GM19468 (cell line): ENCODE measurements around the gene UBN2.

Source experiments
- ATAC-seq: cut with Tn5 transposase; IDR thresholded peaks from one replicate; pipeline ENCODE4 v1.9.1; 2021; ENCODE audit warnings: mild to moderate bottlenecking, moderate library complexity, moderate number of reproducible peaks; ENCODE audit not compliant: unreplicated experiment; ENCODE audit errors: extremely low read depth

The UBN2 gene

DNA sequence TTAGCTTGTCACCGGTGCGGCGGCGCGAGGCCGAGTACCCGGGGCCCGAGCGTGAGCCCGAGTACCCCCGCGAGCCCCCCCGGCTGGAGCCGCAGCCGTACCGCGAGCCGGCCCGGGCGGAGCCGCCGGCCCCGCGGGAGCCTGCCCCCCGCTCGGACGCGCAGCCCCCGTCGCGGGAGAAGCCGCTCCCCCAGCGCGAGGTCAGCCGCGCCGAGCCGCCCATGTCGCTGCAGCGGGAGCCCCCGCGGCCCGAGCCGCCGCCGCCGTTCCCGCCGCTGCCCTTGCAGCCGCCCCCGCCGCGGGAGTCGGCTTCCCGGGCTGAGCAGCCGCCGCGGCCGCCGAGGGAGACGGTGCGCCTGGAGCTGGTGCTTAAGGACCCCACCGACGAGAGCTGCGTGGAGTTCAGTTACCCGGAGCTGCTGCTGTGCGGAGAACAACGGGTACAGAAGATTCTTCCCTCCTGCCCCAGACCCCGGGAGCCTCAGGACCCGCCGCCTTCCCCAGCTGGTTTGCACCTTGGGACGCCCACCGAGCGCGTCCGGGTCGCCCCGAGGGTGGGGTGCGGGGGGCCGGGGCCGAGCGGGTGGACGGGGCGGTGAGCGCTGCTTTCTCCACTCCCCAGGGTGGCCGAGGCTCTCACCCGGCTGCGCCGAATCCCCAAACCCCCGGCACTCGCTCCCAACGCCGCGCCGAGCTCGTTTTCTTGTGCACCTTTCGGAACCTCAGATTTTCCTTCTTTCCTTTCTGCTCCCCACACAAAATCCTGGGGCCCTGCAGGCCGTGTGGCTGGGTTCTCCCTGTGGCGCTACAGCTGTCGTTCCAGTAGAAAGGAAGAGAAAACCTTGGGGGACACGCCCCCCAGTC, 708 bp downstream of the UBN2 start:
- no peak for ATAC-seq

DNA sequence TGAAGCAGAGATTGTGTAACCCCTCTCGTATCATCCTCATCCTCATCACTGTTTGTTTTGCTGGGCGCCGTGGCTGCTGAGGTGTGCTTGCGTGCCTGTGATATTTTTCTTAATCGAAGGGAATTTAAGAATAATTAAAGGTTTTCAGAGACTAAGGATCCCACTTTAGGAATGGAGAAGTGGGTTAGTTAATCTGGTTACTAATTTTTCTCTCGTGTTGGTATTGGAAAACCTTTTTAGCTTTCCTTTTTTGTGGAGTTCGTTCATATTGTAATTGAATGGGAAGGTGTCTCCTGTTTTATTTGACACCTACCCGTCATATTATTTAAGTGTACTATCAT, 1.3 kb downstream of the UBN2 start:
- ATAC-seq, result no peak

DNA sequence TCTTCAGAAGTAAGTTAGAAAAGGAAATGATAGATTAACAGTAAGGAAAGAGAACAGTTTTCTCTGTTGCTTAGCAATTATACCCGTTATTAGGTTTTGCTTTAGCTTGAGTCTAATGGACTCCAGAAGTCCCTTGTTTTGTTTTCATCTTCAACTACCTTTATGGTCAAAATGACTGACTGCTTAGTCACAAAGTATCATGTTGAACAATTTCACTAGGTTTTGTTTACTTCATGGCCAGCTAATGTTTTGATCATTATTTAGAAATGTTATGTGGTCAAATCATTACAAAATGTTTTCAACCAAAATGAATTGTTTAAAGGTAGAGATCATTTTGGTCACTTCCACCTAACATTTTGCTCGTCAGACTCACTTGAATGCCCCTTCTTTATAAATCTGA, 1.9 kb downstream of the UBN2 start:
- no peak for ATAC-seq

DNA sequence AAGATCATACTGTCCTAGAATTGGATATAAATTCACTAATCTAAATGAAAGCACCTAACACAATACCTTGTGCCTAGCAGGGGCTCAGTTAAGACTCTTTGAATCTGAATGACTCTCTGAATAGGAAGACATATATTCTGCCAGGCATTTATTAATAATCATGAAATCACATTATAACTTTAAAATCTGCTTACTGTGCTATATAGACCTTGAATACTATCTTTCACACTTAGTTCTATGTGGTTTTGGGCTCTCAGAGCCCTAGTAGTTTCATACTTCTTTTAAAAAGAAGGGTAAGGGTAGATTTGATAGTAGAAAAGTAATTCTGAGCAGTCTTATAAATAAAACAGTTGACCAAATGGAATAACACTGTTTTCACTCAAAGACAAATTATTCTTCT, 10.2 kb downstream of the UBN2 start:
- ATAC-seq, result no peak

DNA sequence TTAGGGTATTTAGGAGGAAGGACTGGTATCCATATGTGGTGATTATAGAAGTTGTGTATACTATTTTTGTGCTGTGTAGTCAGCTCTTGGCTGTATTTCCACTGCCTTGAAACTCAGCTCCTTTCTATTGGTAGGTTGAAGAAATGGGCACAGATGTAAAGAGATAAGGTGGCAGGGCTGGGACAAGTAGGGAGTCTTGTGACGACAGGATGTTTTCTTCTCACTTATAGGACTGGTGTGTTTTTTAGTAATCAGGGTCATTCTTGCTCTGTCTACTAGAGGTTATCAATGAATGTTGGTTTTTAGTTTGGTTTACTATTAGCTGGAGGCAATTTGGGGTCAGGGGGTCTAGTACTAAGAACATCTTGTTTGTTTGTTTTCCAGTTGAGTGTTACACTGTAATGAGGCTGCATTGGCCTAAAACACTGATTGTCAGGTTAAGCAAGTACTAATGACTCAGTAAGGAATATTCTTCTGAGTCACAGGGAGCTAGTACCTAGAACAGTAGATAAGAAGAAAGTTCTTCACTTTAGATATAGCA, 11.8 kb downstream of the UBN2 start:
- no peak for ATAC-seq

DNA sequence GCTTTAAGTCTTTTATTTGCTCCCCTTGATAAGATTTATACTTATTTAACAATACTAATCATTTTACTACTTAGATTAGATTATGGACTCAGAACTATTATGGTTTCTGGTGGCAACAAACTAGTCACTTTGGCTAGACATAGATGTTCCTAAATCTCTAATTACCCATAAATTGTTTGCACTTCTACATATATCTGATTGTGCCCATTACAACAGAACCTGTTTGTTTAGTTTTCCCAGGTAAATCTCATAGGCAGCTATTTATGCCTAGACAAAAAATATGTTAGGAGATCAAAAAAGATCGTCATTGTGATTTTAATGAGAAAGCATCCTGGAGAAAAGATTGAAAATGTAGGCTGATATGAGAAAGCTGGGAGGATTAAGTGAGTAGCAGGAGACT, 14.4 kb downstream of the UBN2 start:
- ATAC-seq, result no peak

DNA sequence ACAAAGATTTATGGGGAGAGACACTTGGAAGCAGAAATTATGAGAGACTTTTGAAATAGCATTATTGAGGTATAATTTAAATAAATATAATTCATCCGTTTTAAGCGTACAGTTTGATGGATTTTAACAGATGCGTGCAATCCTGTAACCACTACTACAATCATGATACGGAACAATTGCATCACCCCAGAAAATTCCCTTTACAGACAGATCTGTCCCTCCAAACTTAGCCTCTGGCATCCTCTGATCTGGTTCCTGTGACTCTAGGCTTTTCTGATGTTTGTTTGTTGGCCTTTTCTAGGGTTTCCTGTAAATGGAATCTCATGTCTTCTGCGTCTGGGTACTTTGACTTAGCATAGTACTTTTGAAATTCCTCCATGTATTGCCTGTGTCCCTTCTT, 15.5 kb downstream of the UBN2 start:
- no peak for ATAC-seq

DNA sequence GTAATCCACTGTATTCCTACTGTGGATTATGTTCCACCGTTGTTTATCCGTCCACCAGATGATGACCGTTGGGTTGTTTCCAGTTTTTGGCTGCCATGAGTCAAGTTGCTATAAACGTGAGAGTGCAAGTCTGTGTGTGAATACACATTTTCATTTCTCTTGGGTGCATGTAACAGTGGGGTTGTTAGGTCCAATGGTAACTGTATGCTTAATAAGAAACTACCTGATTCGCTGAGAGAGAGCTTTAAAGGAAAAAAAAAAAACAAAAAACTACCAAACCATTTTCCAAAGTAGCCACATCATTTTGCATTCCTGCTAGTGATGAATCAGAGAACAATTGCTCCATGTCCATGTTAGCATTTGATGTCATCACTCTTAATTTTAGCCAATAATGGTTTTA, 15.9 kb downstream of the UBN2 start:
- ATAC-seq, result no peak

DNA sequence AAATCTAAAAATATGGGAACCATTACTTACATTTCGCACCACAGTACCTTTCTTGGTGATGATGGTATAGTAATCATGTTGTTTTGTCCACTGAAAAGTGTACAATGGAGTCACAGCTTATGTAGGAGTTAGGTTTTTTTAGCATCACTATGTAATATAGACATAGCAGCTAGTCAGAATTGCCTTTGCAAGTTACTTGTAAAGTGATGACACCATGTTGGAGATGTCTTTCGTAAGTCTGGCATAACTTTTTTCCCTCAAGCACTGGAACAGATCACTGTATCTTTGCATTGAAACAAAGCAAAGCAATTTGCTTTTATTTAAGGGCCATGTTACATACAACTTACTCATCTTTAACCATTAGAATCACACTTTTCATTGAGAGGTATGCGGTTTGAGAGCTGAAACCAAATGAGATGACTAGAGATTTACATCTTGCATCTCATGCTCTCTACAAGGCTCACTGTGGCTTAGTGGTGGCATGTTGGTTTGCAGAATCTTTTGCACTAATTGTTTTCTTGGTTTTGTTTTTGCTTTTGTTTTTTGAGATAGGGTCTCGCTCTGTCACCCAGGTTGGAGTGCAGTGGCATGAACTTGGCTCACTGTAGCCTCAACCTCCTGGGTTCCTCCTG, 18.3 kb downstream of the UBN2 start:
- no peak for ATAC-seq

DNA sequence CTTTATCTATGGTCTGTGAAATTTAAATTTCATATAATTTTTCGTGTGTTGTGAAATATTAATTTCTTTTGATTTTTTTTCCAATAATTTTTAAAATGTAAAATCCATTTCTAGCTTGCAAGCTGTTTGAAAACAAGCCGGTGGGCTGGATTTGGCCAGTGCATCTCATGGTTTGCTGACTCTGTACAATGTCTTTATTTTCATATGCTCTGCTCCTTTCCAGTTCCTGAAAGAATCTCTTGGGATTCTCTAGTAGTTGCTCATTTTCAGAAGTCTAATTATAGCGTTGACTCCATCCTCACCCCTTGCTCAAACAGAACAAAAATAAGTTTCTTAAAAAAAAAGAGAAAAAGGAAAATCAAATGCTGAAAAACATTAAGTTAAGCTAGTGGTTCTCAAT, 21.4 kb downstream of the UBN2 start:
- ATAC-seq, result no peak

DNA sequence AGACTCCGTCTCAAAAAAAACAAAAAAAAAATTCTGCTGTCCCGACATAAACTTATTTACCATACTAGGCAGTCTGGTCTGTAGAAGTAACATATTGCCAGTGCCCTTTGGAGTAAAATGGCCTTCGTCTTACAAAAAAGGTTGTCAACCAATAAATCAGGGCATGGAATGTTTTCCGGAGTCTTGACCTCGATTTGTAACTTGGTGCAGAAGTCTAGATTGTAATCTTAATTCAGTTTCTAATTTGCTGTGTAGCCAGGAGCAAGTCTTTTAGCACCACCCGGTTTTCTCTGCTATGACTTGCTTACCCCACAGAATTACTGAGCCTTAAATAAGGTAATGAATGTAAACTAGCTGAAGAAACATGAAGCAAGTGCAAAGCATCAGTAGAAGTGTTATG, 23.2 kb downstream of the UBN2 start:
- ATAC-seq, result no peak

DNA sequence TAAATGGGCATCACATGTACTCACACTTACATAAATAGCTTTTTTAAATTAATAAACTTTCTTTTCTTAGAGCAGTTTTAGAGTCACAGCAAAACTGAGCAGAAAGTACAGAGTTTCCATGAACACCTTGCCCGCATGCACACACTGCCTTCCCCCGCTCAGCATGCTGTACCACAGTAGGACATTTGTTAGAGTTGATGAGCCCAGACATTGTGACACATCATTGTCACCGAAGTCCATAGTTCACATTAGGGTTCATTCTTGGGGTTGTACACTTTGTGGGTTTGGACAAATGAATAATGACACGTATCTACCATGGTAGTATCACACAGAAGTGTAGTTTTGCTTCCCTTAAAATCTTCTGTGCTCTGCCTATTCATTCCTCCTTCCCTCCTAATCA, 23.7 kb downstream of the UBN2 start:
- no peak for ATAC-seq

DNA sequence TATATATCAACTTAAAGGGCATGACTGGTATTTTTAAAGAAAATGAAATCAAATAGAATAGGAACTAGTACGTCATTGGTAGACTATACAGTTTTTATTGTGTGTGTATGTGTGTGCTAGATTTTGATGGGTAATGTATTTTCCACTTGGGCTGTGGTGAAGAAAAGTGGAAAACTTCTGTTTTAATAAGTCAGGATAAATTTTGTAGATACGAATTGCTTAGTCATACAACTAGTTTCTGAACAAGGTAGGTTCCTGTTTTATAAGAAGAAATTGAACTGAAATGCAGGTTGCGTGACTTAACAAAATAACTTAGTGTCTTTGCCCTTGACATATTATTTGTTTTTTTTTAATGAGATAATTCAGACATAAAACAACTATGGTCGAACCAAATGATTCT, 24.3 kb downstream of the UBN2 start:
- ATAC-seq, result no peak

DNA sequence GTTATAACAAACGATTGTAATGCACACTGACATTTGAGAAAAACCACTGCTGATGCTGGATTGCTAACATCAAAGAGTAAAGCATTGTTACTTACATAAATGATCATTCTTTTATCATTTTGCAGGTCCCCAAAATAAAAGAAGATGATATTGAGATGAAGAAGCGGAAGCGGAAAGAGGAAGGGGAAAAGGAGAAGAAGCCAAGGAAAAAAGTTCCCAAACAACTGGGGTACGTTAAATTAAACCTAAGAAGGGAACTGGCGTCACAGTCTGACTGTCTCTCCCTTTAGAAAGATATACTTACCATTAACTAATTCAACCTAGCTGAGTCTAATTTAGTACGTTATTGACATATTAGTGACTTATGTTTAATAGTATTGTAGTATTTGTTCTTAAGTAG, 28.1 kb downstream of the UBN2 start:
- no peak for ATAC-seq

DNA sequence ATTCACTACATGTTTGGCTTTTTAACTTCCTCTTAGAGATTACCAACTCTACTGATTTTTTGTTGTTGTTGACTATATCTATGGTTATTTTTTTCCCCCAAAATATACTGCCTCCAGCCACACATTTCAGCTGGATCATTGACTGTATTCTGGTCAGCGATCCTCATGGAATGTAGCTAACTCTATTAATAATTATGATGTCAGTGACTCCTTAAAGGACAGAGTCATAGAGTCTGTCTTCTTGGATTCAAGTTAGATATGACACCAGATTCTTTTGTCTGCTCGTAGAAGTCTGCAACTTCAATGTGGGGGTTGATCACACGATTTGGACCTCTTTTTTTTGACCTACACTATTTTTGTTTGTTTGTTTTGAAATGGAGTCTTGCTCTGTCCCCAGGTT, 33.2 kb downstream of the UBN2 start:
- no peak for ATAC-seq

DNA sequence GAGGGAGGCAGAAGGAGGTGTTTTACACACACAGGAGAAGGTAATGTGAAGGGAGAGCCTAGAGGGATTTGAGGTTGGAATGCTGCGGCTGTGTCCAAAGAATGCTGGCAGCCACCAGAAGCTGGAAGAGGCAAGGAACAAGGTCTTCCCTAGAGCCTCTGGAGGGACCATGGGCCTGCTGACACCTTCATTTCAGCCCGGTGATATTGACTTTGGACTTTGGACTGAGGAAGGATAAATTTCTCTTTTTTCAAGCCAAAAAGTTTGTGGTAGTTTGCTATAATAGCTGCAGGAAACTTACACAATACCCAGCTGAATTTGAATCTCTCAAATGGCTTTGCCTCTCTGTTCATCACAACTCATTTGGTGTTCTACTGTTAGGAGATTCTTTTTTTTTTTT, 34.6 kb downstream of the UBN2 start:
- ATAC-seq, result no peak

DNA sequence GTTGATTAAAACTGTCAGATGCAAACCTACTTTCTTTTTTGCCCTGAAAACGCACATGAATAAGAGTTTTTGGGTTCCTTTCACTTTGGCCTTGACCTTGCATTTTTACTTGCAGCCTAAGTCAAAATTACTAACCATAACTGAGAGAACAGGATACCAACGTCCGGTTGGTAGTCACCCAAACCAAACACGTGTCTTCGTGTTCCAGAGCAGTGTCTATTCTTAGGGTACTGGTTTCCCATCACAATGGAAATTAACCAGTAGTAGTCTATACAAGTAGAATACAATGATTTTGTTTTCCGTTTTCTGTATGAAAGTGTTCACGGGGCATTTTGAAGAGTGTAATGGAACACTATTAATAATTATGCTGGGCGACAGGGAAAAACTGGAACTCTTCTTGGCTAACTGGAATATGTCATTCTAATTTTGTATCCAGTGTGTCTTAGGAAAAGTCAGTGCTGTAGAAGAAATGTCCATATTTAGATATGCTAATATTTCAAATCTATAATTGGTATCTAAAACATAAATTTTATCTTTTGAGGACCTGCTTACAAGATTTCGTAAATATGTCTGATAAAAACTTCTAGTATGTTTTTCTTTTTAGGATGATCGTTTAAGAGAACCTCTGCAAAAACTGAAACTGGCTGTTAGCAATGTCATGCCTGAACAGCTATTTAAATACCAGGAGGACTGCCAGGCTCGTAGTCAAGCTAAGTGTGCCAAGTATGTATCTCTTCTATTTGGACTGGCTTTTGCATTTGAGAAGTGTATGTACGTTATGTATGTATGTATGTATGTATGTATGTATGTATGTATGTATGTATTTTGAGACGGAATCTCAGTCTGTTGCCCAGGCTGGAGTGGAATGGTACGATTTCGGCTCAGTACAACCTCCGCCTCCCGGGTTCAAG, 40.9 kb downstream of the UBN2 start:
- no peak for ATAC-seq

DNA sequence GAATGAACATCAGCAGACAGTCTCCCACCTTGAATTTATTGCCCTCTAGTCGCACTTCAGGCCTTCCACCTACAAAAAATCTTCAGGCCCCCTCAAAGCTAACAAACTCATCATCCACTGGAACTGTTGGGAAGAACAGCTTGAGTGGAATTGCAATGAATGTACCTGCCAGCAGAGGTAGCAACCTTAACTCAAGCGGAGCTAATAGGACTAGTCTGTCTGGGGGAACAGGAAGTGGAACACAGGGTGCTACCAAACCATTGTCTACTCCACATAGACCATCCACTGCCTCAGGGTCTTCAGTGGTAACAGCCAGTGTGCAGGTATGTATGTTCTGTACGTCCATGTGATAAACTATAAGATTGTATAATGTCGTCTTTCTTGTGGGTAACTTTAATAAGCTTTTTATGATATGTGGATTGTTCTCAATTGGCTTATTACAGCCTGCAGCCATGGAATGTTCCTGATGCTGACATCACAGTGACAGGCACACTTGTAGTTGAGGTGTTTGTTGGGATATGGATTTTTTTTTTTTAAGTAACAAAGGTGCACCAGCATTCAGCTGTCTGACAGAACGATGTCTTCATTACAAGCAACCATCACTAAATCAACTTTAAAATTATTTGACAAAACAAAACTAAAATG, 53.3 kb downstream of the UBN2 start:
- no peak for ATAC-seq

DNA sequence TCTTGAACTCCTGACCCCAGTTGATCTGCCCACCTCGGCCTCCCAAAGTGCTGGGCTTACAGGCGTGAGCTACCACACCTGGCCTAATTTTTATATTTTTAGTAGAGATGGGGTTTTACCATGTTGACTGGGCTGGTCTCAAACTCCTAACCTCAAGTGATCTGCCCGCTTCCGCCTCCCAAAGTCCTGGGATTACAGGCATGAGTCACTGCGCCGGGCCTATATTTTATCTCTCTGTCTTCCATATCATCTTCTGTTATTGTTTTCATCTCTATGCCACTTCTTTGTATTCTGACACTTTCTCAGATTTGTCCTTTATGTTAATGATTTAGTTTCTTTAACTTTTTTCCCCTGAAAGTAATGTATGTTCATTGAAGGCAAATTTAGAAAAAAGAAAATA, 55.1 kb downstream of the UBN2 start:
- no peak for ATAC-seq

DNA sequence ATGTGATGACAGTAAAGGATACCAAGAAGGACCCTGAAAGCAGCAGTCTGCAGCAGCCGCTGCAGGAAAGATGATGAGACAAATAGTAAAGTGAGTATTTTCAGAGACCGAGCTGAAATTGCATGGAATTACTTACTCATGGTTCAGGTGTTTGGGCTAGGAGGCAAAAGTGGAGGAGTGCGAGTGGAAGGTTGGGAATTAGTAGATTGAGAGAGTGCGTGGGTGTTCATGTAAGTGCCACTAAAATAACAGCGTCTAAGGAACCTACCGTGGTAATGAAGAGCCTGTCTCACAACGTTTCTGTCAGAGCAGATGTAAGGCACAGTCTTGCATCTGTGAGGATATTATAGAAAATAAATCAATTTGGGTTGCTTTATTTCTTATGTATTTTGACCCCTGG, 61.8 kb downstream of the UBN2 start:
- no peak for ATAC-seq
